Glomerular visceral epithelial cell (primary cell): Measurements from ENCODE around the gene TCF7L2.

ENCODE experiments used
- DNase-seq: peaks from one replicate; pipeline ENCODE4 v3.0.0-alpha.2; 2016; ENCODE audit errors: extremely low spot score

TCF7L2 gene

DNA sequence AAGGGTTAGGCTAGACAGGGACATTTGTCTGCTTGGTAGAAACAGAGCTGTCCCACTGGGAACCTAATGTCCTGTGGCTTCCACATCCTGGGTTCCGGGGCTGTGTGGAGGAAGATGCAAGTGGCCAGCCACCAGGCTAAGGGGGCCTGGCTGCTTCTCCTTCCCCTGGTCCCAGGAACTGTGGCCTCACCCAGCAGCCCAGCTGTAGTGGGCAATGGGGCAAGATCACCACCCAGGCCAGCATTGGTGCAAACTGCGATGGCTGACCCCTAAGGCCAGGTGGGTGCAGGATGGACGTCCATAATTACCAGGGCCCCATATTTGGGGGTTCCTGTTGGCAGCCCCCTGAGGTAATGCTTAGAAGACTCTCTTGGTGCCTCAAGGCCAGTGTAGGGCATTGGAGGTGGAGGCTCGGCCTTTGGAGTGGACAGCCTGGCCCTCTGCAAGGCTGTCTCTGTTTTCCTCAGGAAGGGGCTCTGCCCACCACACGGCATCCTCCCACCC lies 226.7 kb downstream of the TCF7L2 start:
- DNase-seq, result no peak

DNA sequence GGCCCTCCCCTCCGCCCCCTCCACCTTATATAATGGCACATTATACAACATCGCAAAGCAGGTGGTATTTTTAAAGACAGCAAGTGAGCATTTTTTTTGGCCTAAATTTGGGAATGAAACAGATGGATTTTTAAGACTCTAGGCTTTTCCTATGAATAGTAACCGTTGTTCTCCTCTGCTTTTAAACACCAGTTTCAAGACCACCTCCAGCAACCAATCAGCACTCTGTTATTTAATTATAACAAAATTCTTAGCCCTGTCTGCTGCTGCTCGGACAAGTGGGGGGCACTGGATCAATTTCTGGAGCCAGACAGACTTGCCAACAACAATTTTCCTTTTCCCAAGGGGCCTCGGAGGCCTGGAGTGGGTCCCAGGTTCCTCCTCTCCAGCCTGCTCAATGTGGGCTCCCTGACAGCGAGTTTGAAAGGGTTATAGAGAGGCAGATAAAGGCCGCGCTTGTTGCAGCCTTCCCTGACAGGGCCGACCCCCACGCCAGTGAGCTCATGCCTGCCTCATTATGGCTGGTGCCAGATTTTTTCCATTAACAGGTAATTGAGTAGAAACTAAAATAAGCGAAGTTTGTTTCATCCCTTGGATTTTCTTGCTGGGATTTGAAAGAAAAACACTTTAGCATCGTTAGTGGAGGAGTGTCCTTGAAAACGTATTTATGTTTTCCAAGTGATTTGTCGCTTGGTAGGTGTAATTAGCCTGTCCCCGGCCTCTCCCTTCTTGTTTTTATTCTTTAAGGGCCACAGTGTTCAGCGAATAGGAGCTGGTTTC lies 227.3 kb downstream of the TCF7L2 start:
- DNase-seq, result no peak

DNA sequence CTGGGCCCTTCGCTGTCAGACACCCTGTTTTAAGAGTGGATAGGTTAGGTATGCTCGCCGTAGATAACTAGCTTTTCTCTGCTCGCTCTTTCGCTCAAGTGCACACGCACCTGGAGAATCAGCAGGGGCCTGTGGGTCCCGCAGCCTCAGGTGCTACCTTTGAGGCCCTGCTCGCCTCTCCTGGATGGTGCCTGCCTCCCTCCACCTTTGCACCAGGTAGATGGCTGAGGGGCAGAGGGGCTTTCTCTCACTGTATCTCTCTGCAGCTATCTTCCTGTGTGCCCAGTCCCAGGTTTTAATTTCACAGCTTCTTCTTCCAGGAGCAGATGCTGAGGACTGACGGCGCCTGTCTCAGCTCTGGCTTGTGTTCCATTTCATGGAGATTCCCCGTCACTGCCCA lies 227.9 kb downstream of the TCF7L2 start:
- DNase-seq, result no peak

DNA sequence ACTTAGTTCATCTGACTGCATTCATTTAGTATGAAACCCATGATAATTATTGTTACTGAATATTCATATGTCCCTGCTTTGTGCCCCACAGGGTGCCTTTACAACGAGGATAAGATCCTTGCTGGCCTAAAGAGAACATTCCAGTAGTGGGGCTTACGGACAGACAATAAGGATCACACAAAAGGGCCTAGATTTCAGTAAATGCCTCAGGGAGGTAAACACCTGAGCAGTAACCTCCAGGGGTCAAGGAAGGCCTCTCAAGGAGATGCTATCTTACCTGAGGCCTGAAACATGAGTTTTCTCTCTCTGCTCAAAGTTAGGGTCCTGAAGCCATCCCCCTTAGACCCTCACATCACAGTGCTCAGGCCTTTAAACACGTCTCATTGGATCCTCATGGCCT lies 228.7 kb downstream of the TCF7L2 start:
- no peak for DNase-seq

DNA sequence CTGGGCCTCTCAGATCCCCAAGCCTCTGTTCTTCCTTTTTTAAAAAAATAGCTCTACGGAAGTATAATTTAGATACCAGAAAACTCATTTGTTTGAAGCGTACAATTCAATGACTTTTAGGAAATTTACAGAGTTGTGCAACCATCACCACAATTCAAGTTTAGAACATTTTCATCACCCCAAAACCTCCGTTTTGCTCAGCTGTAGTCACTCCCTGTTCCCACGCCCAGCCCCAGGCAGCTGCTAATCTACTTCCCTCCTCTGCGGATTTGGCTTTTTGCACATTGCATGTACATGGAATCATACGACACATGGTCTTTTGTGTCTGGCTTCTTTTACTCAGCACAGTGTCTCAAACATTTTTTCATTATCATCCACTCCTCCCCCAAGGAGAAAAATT lies 229.2 kb downstream of the TCF7L2 start:
- no peak for DNase-seq

DNA sequence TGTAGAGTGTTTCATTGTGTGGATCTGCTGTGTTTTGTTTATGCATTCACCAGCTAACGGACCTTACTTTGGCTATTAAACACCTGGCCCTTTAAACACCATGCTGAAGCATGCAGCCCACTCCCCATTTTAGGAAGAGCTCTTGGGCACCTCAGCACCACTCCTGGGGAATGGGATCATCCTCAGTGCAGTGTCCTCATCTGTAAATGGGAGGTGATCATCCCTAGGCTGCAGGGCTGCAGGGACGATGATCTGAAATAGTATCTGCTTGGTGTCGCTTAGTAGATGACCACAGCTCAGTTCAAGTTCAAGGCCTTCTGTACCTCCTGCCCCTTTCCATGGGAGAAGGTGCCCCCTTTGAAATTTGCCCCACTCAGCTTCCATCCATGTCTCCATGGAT lies 229.9 kb downstream of the TCF7L2 start:
- DNase-seq, result no peak

DNA sequence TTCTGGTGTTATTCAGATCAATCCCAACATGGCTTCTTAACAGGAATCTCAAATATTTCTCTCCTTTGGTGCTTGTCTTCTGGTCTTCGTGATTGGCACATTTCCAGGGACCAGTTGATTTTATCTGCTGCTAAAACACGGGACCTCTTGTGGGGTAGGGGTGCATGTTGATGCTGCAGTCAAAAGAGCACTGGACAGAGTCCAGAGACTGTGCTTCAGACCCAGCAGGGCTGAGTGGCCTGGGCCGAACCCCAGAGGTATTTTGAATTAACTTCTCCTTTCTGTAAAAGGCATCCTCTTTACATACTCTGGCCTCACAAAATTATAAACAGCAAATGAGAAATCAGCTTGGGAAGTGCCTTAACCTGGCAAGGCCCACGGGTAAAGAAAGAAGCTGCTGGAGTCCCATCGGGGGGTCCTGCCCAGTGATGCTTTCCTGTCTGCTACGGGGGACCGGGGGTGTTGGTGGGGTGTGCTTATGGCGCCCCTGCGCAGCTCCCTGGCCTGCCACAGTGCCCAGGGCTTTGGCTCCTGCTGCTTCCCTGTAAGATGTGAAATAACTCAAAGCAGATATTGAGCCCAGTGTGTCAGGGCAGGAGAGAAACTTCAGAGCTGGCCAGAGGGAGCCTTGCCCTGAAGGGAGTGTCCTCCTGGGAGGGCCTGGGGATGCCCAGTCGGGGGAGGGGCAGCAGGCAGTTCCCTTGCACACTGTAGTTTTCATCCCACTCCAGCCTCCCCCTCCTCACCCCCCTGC lies 230.5 kb downstream of the TCF7L2 start:
- no peak for DNase-seq

DNA sequence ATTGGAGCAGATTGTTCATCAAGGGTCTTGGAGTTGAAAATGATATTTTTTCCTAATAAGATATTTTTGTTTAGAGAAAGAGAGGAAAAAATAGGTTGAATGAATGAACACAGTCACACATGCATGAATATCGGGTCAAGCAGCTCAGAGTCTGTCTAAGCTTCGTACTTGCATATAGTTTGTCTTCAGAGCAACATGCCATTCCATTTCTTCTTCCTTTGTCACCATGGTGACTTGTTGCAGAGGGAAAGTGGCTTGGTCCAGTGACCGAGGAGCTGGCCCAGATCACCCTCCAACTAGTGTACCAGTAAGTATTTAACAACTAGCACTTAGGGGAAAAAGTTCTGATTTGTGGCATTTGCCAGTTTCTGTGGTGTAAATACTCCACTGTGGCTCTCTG lies 232.1 kb downstream of the TCF7L2 start:
- no peak for DNase-seq

DNA sequence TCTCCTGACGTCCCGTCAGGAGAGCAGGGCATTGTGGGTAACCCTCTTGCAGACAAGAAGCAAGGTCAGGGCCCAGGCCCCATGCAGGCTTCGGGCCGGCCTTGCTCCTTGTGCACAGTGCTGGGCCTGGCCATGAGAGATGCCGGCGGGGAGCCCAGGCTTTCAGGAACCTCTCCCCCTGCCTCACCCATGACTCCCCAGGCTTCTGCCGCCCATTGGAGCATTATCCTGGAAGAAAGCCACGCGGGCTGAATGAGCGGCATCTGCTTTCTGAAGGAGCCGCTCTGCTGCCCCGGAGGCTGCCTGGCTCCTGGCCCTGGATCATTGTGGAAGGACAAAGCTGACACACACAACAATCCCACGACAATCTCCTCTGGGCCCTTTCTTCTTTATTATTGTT lies 233.5 kb downstream of the TCF7L2 start:
- no peak for DNase-seq

DNA sequence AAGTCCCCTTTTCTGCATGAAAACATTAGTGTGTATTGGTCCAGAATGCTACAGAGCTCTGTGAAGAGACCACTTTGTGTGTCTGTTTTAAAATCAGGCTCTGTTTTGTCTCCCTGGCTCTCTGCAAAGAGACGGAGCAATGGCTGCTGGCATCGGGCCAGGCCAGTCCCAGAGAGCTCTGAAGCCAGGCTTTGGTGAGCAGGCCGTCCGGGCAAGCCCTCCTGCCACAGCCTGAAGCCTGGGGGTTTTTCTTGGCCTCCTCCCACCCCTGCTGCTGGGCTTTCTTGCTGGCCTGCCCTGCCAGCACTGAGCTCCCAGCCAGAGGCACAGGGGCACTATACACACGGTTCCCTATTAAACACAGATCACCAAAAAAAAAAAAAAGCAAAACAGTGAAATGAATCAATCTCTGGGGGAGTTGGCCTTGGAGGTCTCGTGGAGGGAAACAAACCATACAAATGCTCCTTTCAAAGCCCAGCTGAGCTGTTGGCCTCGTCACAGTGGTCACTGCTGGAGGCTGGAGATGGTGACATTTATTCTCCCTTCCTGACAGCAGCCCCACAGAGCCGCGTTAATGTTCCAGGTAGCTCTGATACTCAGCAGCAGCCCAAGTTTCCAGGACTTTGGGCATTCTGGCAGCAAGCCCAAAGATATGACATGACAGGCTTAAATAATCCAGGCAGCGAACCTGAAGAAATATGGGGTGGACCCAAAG lies 237.2 kb downstream of the TCF7L2 start:
- no peak for DNase-seq

DNA sequence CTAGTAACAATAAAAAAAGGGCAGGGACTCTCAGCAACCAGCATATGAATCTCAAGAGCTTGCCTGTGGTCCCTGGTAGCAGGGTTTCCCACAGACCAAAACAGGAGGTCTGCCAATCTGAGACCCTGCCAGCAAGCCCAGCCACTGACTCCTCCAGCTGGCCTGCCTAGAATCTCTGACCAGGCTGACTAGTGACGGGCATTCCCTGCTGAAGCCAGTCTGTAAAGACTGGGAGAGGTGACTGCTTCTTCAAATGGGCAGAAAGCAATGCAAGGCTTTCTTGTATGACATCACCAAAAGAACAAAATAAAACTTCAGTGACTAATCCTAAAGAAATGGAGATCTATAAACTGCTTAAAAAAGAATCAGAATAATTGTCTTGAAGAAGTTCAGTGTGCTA lies 249.4 kb downstream of the TCF7L2 start:
- DNase-seq, result no peak

DNA sequence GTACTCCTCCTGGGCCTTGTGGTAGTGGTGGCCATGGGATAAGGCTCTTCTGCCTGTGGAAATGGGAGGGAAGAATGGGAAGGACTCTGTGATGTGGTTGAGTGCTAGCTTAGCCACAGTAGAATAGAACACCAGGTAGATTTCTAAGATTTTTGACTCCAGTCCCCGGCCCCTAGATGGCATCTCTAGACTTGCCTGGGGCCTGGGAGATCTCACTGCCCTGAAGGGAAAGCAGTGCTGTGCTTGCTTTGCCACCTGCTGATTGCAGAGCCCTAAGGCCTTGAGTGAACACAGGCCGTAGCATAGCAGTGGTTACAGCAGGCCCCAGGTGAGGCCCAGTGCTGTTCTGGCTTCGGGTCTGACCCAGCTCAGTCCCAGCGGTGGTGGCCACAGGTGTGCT lies 252.0 kb downstream of the TCF7L2 start:
- DNase-seq, result no peak

DNA sequence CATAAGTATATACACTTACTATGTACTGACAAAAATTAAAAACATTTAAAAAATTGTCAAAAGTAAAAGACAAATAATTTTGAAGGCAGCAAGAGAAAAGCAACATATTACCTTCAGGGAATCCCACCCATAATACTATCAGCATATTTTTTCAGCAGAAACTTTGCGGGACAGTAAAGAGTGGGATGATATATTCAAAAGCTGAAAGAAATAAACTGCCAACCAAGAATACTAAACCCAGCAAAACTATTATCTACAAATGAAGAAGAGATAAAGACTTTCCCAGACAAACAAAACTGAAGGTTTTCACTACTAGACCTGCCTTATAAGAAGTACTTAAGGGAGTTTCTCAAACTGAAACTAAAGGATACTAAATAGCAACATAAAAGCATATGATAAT lies 257.9 kb downstream of the TCF7L2 start:
- DNase-seq, result no peak

DNA sequence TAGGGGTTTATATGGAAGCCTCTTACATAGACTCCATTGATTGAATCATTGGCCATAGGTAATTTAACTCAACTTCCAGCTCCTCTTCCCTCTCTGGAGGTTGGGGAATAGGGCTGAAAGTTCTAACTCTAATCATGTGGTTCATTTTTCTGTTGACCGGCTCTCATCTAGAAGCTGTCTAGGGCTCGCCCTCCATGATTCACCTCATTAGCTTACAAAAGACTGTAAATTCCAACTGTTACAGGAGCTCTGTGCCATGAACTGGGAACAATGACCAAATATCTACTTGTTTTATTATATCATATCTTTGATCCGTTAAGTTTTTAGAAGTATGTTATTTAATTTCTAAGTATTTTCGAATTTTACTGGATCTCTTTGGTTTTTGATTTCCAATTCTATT lies 263.0 kb downstream of the TCF7L2 start:
- no peak for DNase-seq

DNA sequence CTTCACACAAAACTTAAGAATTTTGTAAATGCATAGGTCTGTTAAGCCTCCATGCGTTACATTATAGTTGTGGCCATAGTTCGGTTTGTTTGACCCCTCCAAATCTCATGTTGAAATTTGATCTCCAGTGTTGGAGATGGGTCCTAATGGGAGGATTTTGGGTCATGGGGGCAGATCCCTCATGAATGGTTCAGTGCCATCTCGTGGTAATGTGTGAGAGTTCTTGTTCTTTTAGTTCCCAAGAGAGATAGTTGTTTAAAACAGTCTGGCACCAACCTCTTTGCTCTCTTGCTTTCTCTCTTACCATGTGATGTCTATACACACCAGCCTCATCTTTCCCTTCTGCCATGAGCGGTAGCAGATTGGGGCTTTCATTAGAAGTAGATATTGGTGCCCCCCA lies 264.3 kb downstream of the TCF7L2 start:
- DNase-seq, result no peak

DNA sequence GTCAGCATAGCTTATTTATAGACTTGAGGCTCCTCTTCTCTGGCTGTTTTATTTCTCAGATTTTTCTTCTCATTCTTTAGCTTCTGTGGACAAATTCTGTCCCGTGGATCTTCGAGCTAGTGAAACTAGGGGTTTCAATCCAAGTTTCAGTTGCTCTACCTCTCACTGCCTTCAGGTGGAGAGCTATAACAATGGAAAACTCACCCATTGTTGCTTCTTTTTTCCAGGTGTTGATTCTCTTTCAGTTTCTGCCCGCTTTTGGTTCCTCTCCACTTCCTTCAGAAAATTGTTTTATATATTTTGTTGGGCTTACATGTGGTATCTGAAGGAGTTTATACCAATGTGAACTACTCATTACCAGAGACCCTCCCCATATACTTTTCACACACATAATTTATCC lies 266.1 kb downstream of the TCF7L2 start:
- no peak for DNase-seq
